Nephron (organoid): ENCODE data around the gene TP53BP1.
A peak's percentile ranks its signal among the peaks of the same experiment; 100 is the strongest.

ENCODE experiments used
- H3K27ac Mint-ChIP-seq, 3 experiments: 2 replicates each; pipeline ENCODE4 v1.8.0; 2020; ENCODE audit warnings: mixed read lengths in 3 of 3, mild to moderate bottlenecking in 2 of 3, moderate library complexity in 1 of 3
- H3K27me3 Mint-ChIP-seq: 2 replicates; pipeline ENCODE4 v1.8.0; 2021; ENCODE audit warnings: low read depth, mild to moderate bottlenecking, moderate library complexity, mixed read lengths
- H3K36me3 Mint-ChIP-seq: 2 replicates; pipeline ENCODE4 v1.8.0; 2020; ENCODE audit warnings: low read depth, mixed read lengths
- H3K4me1 Mint-ChIP-seq: 2 replicates; pipeline ENCODE4 v1.8.0; 2020; ENCODE audit warnings: mixed read lengths
- H3K4me3 Mint-ChIP-seq, 3 experiments: 2 replicates each; pipeline ENCODE4 v1.8.0; 2020; ENCODE audit warnings: mild to moderate bottlenecking in 3 of 3, mixed read lengths in 3 of 3, moderate library complexity in 2 of 3
- H3K9me3 Mint-ChIP-seq: 2 replicates; pipeline ENCODE4 v1.8.0; 2020; ENCODE audit warnings: mixed read lengths
- TF ChIP-seq, protein P1 (sequence below), 3 experiments: fragments of 200-600 bp; sonication (generic); IDR thresholded peaks; one replicate each; pipeline ENCODE4 v1.5.0; 2021; ENCODE audit warnings: antibody characterized with exemption in 3 of 3; ENCODE audit not compliant: unreplicated experiment in 3 of 3

TP53BP1 gene

DNA sequence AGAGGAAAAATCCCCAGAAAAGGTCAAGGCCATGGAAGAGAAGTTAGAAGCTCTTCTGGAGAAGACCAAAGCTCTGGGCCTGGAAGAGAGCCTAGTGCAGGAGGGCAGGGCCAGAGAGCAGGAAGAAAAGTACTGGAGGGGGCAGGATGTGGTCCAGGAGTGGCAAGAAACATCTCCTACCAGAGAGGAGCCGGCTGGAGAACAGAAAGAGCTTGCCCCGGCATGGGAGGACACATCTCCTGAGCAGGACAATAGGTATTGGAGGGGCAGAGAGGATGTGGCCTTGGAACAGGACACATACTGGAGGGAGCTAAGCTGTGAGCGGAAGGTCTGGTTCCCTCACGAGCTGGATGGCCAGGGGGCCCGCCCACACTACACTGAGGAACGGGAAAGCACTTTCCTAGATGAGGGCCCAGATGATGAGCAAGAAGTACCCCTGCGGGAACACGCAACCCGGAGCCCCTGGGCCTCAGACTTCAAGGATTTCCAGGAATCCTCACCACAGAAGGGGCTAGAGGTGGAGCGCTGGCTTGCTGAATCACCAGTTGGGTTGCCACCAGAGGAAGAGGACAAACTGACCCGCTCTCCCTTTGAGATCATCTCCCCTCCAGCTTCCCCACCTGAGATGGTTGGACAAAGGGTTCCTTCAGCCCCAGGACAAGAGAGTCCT, 33.4 kb upstream of the TP53BP1 start:
- Mint-ChIP-seq H3K9me3 (peaks cover 34% of the 10 kb centered on the region), H3K36me3 (peaks cover 58% of the 10 kb centered on the region), H3K27me3 (no peaks in the 10 kb centered on the region), H3K4me3 (no peak overlapping the region), H3K4me1 (peaks cover 19% of the 10 kb centered on the region), H3K27ac (no peak overlapping the region)
- TF ChIP-seq, protein P1, sequence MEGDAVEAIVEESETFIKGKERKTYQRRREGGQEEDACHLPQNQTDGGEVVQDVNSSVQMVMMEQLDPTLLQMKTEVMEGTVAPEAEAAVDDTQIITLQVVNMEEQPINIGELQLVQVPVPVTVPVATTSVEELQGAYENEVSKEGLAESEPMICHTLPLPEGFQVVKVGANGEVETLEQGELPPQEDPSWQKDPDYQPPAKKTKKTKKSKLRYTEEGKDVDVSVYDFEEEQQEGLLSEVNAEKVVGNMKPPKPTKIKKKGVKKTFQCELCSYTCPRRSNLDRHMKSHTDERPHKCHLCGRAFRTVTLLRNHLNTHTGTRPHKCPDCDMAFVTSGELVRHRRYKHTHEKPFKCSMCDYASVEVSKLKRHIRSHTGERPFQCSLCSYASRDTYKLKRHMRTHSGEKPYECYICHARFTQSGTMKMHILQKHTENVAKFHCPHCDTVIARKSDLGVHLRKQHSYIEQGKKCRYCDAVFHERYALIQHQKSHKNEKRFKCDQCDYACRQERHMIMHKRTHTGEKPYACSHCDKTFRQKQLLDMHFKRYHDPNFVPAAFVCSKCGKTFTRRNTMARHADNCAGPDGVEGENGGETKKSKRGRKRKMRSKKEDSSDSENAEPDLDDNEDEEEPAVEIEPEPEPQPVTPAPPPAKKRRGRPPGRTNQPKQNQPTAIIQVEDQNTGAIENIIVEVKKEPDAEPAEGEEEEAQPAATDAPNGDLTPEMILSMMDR (IDR thresholded peaks at IDR 0.05; ENCODE audit: unreplicated experiment in 3 of 3): no peak

DNA sequence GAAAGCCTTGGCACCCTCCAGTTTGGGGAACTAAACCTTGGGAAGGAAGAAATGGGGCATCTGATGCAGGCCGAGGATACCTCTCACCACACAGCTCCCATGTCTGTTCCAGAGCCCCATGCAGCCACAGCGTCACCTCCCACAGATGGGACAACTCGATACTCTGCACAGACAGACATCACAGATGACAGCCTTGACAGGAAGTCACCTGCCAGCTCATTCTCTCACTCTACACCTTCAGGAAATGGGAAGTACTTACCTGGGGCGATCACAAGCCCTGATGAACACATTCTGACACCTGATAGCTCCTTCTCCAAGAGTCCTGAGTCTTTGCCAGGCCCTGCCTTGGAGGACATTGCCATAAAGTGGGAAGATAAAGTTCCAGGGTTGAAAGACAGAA, 32.2 kb upstream of the TP53BP1 start:
- Mint-ChIP-seq H3K27me3 (no peaks in the 10 kb centered on the region), H3K27ac (no peak overlapping the region), H3K4me1 (peaks cover 11% of the 10 kb centered on the region), H3K4me3 (no peak overlapping the region), H3K36me3 (peaks cover 70% of the 10 kb centered on the region), H3K9me3 (peaks cover 34% of the 10 kb centered on the region)
- TF ChIP-seq, protein P1 (IDR thresholded peaks at IDR 0.05; ENCODE audit: unreplicated experiment in 3 of 3): no peak

DNA sequence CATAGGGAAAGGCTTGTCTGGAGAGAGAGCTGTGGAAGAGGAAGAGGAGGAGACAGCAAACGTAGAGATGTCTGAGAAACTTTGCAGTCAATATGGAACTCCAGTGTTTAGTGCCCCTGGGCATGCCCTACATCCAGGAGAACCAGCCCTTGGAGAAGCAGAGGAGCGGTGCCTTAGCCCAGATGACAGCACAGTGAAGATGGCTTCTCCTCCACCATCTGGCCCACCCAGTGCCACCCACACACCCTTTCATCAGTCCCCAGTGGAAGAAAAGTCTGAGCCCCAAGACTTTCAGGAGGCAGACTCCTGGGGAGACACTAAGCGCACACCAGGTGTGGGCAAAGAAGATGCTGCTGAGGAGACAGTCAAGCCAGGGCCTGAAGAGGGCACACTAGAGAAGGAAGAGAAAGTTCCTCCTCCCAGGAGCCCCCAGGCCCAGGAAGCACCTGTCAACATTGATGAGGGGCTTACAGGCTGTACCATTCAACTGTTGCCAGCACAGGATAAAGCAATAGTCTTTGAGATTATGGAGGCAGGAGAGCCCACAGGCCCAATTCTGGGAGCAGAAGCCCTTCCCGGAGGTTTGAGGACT, 31.4 kb upstream of the TP53BP1 start:
- Mint-ChIP-seq H3K4me1 (peaks cover 16% of the 10 kb centered on the region), H3K27ac (no peak overlapping the region)

DNA sequence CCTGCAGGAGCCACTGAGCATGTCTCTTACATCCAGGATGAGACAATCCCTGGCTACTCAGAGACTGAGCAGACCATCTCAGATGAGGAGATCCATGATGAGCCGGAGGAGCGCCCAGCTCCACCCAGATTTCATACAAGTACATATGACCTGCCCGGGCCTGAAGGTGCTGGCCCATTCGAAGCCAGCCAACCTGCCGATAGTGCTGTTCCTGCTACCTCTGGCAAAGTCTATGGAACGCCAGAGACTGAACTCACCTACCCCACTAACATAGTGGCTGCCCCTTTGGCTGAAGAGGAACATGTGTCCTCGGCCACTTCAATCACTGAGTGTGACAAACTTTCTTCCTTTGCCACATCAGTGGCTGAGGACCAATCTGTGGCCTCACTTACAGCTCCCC, 30.7 kb upstream of the TP53BP1 start:
- Mint-ChIP-seq H3K4me1 (peaks cover 23% of the 10 kb centered on the region), H3K36me3 (peaks cover 70% of the 10 kb centered on the region), H3K9me3 (peaks cover 34% of the 10 kb centered on the region), H3K27ac (no peak overlapping the region), H3K27me3 (no peaks in the 10 kb centered on the region), H3K4me3 (no peak overlapping the region)
- TF ChIP-seq, protein P1 (IDR thresholded peaks at IDR 0.05; ENCODE audit: unreplicated experiment in 3 of 3): no peak

More for the DNA sequence above, 31.4 kb upstream of the TP53BP1 start:
- TF ChIP-seq, protein P1 (IDR thresholded peaks at IDR 0.05; ENCODE audit: unreplicated experiment in 3 of 3): no peak
- Mint-ChIP-seq H3K36me3 (peaks cover 71% of the 10 kb centered on the region), H3K9me3 (peaks cover 34% of the 10 kb centered on the region), H3K4me3 (no peak overlapping the region), H3K27me3 (no peaks in the 10 kb centered on the region)

DNA sequence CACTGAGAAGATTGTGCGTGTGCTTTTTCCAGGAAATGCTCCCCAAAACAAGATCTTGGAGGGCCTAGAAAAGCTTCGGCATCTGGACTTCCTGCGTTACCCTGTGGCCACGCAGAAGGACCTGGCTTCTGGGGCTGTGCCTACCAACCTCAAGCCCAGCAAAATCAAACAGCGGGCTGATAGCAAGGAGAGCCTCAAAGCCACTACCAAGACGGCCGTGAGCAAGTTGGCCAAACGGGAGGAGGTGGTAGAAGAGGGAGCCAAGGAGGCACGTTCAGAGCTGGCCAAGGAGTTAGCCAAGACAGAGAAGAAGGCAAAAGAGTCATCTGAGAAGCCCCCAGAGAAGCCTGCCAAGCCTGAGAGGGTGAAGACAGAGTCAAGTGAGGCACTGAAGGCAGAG, 29.3 kb upstream of the TP53BP1 start:
- Mint-ChIP-seq H3K27ac (no peak overlapping the region), H3K27me3 (no peaks in the 10 kb centered on the region), H3K9me3 (peaks cover 34% of the 10 kb centered on the region), H3K36me3 (peaks cover 70% of the 10 kb centered on the region), H3K4me1 (peaks cover 29% of the 10 kb centered on the region), H3K4me3 (no peak overlapping the region)
- TF ChIP-seq, protein P1 (IDR thresholded peaks at IDR 0.05; ENCODE audit: unreplicated experiment in 3 of 3): no peak

DNA sequence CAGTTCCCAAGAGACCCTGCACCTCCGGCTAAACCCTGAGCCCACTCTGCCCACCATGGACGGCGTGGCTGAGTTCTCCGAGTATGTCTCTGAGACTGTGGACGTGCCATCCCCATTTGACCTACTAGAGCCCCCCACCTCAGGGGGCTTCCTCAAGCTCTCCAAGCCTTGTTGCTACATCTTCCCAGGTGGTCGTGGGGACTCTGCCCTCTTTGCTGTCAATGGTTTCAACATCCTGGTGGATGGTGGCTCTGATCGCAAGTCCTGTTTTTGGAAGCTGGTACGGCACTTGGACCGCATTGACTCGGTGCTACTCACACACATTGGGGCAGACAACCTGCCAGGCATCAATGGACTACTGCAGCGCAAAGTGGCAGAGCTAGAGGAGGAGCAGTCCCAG, 28.5 kb upstream of the TP53BP1 start:
- TF ChIP-seq, protein P1 (IDR thresholded peaks at IDR 0.05; ENCODE audit: unreplicated experiment in 3 of 3): no peak
- peaks cover 68% of the 10 kb centered on the region for H3K36me3 Mint-ChIP-seq
- peaks cover 37% of the 10 kb centered on the region for H3K4me1 Mint-ChIP-seq
- no peaks in the 10 kb centered on the region for H3K27me3 Mint-ChIP-seq
- peaks cover 34% of the 10 kb centered on the region for H3K9me3 Mint-ChIP-seq
- peak overlapping the region in 1 of 3 experiments; percentile 26 for H3K4me3 Mint-ChIP-seq
- no peak overlapping the region for H3K27ac Mint-ChIP-seq
